Stimulated activated CD8-positive, alpha-beta memory T cell treated with anti-CD3 and anti-CD28 coated beads, Interleukin-7, amount 100 ng/mL, for 24 hours (primary cell): Measurements from ENCODE around the gene SPTBN1.

Source experiments
- DNase-seq: peaks from one replicate; pipeline ENCODE4 v3.0.0-alpha.2; 2020; ENCODE audit warnings: low read depth

The SPTBN1 gene

GRCh38 chr2:54455563-54456361 lies at the start of gene SPTBN1:
SPTBN1 (plus strand) TSS chr2:54456327; CDS start chr2:54526419, 70,092 bp downstream.
- no peak for DNase-seq

GRCh38 chr2:54407693-54408092 lies 48.4 kb upstream of the SPTBN1 start:
- no peak for DNase-seq

- DNase-seq: no peak
These were observed 47.8 kb upstream of the SPTBN1 start for GRCh38 chr2:54408288-54408687.

- no peak for DNase-seq
These were observed 46.4 kb upstream of the SPTBN1 start for GRCh38 chr2:54409752-54410151.

- no peak for DNase-seq
These were observed 44.2 kb upstream of the SPTBN1 start for GRCh38 chr2:54411801-54412354.

GRCh38 chr2:54416166-54416813 lies 39.8 kb upstream of the SPTBN1 start:
- no peak for DNase-seq

- DNase-seq: no peak
These were observed 39.2 kb upstream of the SPTBN1 start for GRCh38 chr2:54416938-54417337.

GRCh38 chr2:54417577-54417976 lies 38.5 kb upstream of the SPTBN1 start:
- no peak for DNase-seq

- no peak for DNase-seq
These were observed 36.7 kb upstream of the SPTBN1 start for GRCh38 chr2:54419388-54419787.

- no peak for DNase-seq
These were observed 36.1 kb upstream of the SPTBN1 start for GRCh38 chr2:54419855-54420523.

GRCh38 chr2:54420524-54421172 lies 35.5 kb upstream of the SPTBN1 start:
- DNase-seq: no peak

GRCh38 chr2:54422072-54422581 lies 34.0 kb upstream of the SPTBN1 start:
- no peak for DNase-seq

- DNase-seq: no peak
These were observed 32.9 kb upstream of the SPTBN1 start for GRCh38 chr2:54423213-54423612.

GRCh38 chr2:54424555-54425163 lies 31.5 kb upstream of the SPTBN1 start:
- DNase-seq: no peak

GRCh38 chr2:54428108-54428831 lies 27.9 kb upstream of the SPTBN1 start:
- DNase-seq: no peak

- DNase-seq: no peak
These were observed 27.1 kb upstream of the SPTBN1 start for GRCh38 chr2:54429054-54429453.

- no peak for DNase-seq
These were observed 26.1 kb upstream of the SPTBN1 start for GRCh38 chr2:54429811-54430551.

GRCh38 chr2:54430649-54431048 lies 25.5 kb upstream of the SPTBN1 start:
- DNase-seq: no peak

- DNase-seq: no peak
These were observed 23.7 kb upstream of the SPTBN1 start for GRCh38 chr2:54432251-54433015.
